Nephron (organoid): ENCODE results near the gene CD58.

Source experiments
- H3K27ac Mint-ChIP-seq, 3 experiments: 2 replicates each; pipeline ENCODE4 v1.8.0; 2020; ENCODE audit warnings: mixed read lengths in 3 of 3, mild to moderate bottlenecking in 2 of 3, moderate library complexity in 1 of 3
- H3K27me3 Mint-ChIP-seq: 2 replicates; pipeline ENCODE4 v1.8.0; 2021; ENCODE audit warnings: low read depth, mild to moderate bottlenecking, moderate library complexity, mixed read lengths
- H3K36me3 Mint-ChIP-seq: 2 replicates; pipeline ENCODE4 v1.8.0; 2020; ENCODE audit warnings: low read depth, mixed read lengths
- H3K4me1 Mint-ChIP-seq: 2 replicates; pipeline ENCODE4 v1.8.0; 2020; ENCODE audit warnings: mixed read lengths
- H3K4me3 Mint-ChIP-seq, 3 experiments: 2 replicates each; pipeline ENCODE4 v1.8.0; 2020; ENCODE audit warnings: mild to moderate bottlenecking in 3 of 3, mixed read lengths in 3 of 3, moderate library complexity in 2 of 3
- H3K9me3 Mint-ChIP-seq: 2 replicates; pipeline ENCODE4 v1.8.0; 2020; ENCODE audit warnings: mixed read lengths
- CTCF ChIP-seq, 3 experiments: fragments of 200-600 bp; sonication (generic); IDR thresholded peaks; one replicate each; pipeline ENCODE4 v1.5.0; 2021; ENCODE audit warnings: antibody characterized with exemption in 3 of 3; ENCODE audit not compliant: unreplicated experiment in 3 of 3

The CD58 gene

GRCh38 chr1:116578581-116578980 lies 7.8 kb upstream of the CD58 start:
- no peak for TF ChIP-seq CTCF (IDR thresholded peaks at IDR 0.05; ENCODE audit: unreplicated experiment in 3 of 3)
- no peaks in the 10 kb centered on the region for H3K27me3 Mint-ChIP-seq
- H3K27ac Mint-ChIP-seq, result no peak overlapping the region
- H3K36me3 Mint-ChIP-seq, result peaks cover 24% of the 10 kb centered on the region
- no peaks in the 10 kb centered on the region for H3K4me1 Mint-ChIP-seq
- no peaks in the 10 kb centered on the region for H3K9me3 Mint-ChIP-seq
- no peak overlapping the region for H3K4me3 Mint-ChIP-seq

DNA sequence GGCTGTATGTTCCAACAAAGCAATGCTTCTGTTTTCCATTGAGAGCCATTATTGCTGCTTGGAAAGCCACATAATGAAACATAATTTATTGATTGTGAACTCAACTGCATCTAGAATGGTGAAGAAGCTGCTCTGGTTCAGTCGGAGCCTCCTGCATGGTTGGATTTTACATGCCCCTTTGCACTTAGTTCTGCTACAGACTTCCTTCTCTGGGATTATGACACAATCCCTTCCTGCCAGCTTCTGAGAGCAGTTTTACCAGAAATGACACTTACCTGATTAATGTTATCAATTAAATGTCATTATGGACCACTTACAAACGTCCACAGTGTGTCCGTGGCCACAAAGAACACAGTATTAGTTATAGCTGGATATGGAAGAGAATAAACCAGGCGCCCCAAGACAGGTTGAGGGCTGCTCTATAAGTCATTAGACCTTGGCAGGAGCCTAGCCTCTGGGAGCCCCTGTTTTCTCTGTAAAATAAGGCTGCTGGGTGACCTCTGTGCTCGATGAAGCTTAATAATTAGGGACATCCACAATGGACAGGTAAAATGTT lies 7.0 kb upstream of the CD58 start:
- H3K9me3 Mint-ChIP-seq, result no peaks in the 10 kb centered on the region

DNA sequence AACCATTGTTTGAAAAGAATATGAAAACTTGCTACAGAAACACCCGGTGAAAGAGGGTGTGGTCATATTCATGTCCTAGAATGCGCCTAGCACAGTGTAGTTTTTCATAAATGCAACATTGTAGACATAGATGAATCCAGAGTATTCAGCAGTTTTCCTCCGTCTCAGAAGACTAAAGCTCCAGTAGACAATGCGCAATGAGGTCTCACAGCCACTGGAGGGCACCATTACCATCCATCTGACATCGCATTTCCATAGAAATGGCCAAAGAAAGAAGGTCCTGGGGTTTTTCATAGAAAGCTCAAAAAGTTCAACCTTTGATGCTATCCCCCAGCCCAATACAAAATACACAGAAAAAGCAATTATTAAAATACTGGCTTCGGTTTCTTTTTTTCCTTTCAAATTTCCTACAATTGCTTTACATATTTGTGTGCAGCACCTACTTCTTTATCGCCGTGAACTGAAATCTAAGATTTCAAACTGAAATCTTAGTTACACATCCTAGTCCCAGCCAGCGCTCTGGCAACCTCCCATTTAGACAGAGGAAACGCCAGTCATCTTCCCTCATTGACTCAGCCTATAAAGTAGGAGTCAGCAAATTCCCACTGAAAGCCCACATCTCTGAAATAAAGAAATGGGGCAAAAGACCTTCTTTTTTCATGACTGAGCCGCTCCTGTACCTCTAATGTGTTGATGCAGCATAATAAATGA lies 3.9 kb upstream of the CD58 start:
- peak; percentile 82 to 91 (median 89) for TF ChIP-seq CTCF (IDR thresholded peaks at IDR 0.05; ENCODE audit: unreplicated experiment in 3 of 3)
- no peaks in the 10 kb centered on the region for H3K9me3 Mint-ChIP-seq
- H3K4me1 Mint-ChIP-seq, result peaks cover 11% of the 10 kb centered on the region
- peaks cover 24% of the 10 kb centered on the region for H3K36me3 Mint-ChIP-seq
- no peak overlapping the region for H3K27ac Mint-ChIP-seq
- H3K27me3 Mint-ChIP-seq, result peaks cover 3% of the 10 kb centered on the region
- peak overlapping the region in 1 of 3 experiments; percentile 54 for H3K4me3 Mint-ChIP-seq

More for the DNA sequence above, 7.0 kb upstream of the CD58 start:
- no peaks in the 10 kb centered on the region for H3K27me3 Mint-ChIP-seq
- H3K4me3 Mint-ChIP-seq, result no peak overlapping the region
- TF ChIP-seq CTCF (IDR thresholded peaks at IDR 0.05; ENCODE audit: unreplicated experiment in 3 of 3), result no peak
- peaks cover 24% of the 10 kb centered on the region for H3K36me3 Mint-ChIP-seq
- H3K27ac Mint-ChIP-seq, result no peak overlapping the region
- no peaks in the 10 kb centered on the region for H3K4me1 Mint-ChIP-seq

DNA sequence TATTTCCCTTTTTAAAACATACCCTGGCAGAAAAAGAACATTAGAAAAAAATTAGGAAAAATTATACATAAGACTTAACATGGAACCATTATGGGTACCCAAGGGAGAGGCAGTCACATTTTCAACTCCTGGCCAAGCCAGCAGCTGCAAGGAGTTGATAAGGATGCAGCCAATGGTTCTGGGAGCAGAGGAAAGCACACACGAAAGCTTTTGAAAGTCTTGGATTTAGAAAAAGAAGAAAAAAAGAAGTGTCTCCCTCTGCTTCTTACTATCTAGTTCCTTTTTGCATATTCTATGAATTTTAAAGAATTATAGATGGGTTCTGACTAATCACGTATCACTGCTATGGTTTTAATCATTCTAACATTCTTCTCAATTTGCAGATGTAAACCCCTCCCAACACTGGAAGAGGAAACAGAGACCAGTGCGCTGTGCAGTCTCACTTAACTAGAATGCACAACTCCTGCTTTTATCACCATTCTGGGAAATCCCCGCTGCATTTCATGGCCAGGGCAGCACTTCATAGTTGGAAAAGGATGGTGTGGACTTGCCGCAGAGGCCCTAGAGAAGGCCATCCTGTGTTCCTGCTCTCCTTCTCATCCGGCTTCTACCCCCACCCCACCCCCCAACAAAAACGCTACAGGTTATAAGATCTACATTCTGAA lies 2.7 kb upstream of the CD58 start:
- peaks cover 17% of the 10 kb centered on the region for H3K4me1 Mint-ChIP-seq
- H3K27ac Mint-ChIP-seq, result no peak overlapping the region
- peak overlapping the region in 1 of 3 experiments; percentile 17 for H3K4me3 Mint-ChIP-seq
- H3K9me3 Mint-ChIP-seq, result no peaks in the 10 kb centered on the region
- peaks cover 11% of the 10 kb centered on the region for H3K27me3 Mint-ChIP-seq
- no peak for TF ChIP-seq CTCF (IDR thresholded peaks at IDR 0.05; ENCODE audit: unreplicated experiment in 3 of 3)
- H3K36me3 Mint-ChIP-seq, result peaks cover 21% of the 10 kb centered on the region

DNA sequence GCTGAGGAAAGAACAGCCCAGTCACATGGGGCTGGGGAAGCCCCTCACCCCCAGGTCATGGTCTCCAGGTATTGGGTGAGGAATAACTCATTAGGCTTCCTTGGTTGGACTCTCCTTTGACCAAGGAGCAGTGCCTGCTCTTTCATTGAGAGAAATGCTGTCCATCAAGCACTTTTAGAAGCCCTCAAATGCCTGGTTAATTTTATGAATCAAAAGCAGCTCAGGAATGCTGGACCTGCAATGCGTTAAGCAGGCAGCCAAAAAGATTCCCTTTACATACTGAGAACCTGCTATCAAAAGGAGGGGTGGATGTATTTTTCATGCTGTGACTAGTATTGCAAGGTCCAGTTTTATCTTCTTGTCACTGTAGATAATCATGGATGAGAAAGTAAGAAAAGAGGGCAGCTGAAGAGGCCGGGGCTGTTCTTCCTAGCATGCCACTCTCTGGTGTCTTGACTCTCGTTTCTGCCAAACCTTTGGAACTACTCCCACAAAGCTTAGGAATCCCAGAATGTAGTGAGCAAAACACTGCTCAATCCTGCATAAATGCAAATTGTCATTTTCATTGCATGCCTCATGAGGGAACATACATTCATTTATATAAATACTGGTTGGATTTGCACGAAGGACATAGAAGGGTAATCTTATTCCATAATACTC lies 2.1 kb upstream of the CD58 start:
- Mint-ChIP-seq H3K36me3 (peaks cover 21% of the 10 kb centered on the region), H3K4me3 (peak overlapping the region in 1 of 3 experiments; percentile 17), H3K27ac (peak overlapping the region in 1 of 3 experiments; percentile 48), H3K4me1 (peaks cover 17% of the 10 kb centered on the region), H3K9me3 (no peaks in the 10 kb centered on the region), H3K27me3 (peaks cover 11% of the 10 kb centered on the region)
- no peak for TF ChIP-seq CTCF (IDR thresholded peaks at IDR 0.05; ENCODE audit: unreplicated experiment in 3 of 3)
